ENCODE measurements around the gene VTI1A. TPM values are rescaled to one million over a fixed set of nuclear protein-coding genes. Genes with fewer than 3 reads are reported as not detected.

Gene VTI1A
- total and polyA plus RNA-seq, 2 of the 13 experiments (the other 11 are each of a cell fraction or from before 2014, with no cell fraction given), result 11.7 to 32.7 TPM

DNA sequence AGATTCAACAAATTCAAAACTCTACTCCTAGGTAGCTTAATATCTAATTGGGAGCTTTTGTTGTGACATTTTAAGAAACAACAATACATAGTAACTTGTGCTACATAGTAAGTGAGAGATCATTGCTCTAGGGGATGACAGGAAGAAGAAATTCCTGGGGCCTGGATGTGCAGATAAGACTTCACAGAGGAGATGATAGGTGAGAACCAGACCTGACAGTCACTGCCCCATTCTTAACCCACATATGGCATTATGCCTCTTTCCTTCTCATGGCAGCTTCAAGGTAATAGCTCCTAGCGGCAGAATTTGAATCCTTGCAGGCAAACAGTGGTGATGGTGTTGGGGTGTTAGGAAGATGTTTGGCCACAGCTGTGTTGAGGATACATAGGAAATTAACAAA, 233.6 kb downstream of the VTI1A start:
- Histone ChIP-seq H3K79me2 (ENCODE audit: insufficient read depth, low read length) (no peaks in the 10 kb centered on the region), H3K27ac (ENCODE audit: extremely low read length, insufficient read depth, low read length) (no peak overlapping the region), H3K27me3 (ENCODE audit: control insufficient read depth in 1 of 2, insufficient read depth in 2 of 2, low read length in 2 of 2) (no peaks in the 10 kb centered on the region), H3K4me3 (replicated peaks in 1 of 3; ENCODE audit: insufficient read depth in 1 of 3, low read depth in 2 of 3, low read length in 3 of 3) (no peak overlapping the region), H2AFZ (ENCODE audit: low read length) (no peak overlapping the region), H3K4me2 (ENCODE audit: low read depth, low read length) (no peak overlapping the region), H3K9ac (ENCODE audit: insufficient read depth, low read depth, low read length) (no peak overlapping the region), H3K36me3 (replicated peaks in 1 of 2; ENCODE audit: control insufficient read depth in 1 of 2, insufficient read depth in 2 of 2, low read length in 2 of 2) (0 out of 5 replicates have a peak, but pooled peaks cover 0 to 4% of the 10 kb centered on the region in 2 experiments), H3K4me1 (ENCODE audit: insufficient read depth, low read length) (peaks cover 38% of the 10 kb centered on the region), H4K20me1 (ENCODE audit: insufficient read depth, low read length) (no peaks in the 10 kb centered on the region), H3K9me3 (ENCODE audit: low read length) (no peaks in the 10 kb centered on the region)
- no peak for DNase-seq (ENCODE audit: low spot score)
- ChIA-PET POLR2A (no interaction called here), CTCF (ENCODE audit: low intra/inter-chr PET ratio, low total read pairs) (no interaction called here)
- intact Hi-C loops (cut with micrococcal nuclease; ENCODE audit: unreplicated experiment), result no loop called here
- no TSS peak for BruUV-seq (replicated peaks)
- ATAC-seq, result no peak
- in situ Hi-C loops (cut with HindIII; ENCODE audit: extremely low pct_ligation_motif_present, low pct_unique_long_range_greater_than_20kb), result no loop called here
- WGBS (ENCODE audit: low lambda C conversion rate), result 100% methylated on average over 1 of the region's 1 CpG
- FAIRE-seq, result no peak
- TF ChIP-seq, protein P1, sequence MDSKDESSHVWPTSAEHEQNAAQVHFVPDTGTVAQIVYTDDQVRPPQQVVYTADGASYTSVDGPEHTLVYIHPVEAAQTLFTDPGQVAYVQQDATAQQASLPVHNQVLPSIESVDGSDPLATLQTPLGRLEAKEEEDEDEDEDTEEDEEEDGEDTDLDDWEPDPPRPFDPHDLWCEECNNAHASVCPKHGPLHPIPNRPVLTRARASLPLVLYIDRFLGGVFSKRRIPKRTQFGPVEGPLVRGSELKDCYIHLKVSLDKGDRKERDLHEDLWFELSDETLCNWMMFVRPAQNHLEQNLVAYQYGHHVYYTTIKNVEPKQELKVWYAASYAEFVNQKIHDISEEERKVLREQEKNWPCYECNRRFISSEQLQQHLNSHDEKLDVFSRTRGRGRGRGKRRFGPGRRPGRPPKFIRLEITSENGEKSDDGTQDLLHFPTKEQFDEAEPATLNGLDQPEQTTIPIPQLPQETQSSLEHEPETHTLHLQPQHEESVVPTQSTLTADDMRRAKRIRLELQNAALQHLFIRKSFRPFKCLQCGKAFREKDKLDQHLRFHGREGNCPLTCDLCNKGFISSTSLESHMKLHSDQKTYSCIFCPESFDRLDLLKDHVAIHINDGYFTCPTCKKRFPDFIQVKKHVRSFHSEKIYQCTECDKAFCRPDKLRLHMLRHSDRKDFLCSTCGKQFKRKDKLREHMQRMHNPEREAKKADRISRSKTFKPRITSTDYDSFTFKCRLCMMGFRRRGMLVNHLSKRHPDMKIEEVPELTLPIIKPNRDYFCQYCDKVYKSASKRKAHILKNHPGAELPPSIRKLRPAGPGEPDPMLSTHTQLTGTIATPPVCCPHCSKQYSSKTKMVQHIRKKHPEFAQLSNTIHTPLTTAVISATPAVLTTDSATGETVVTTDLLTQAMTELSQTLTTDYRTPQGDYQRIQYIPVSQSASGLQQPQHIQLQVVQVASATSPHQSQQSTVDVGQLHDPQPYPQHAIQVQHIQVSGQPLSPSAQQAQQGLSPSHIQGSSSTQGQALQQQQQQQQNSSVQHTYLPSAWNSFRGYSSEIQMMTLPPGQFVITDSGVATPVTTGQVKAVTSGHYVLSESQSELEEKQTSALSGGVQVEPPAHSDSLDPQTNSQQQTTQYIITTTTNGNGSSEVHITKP (CRISPR knock-in tag; IDR thresholded peaks at IDR 0.05; ENCODE audit: low read depth), result no peak
- TF ChIP-seq ZNF703 (CRISPR knock-in tag; IDR thresholded peaks at IDR 0.05; ENCODE audit: borderline replicate concordance), result no peak
- no peak for TF ChIP-seq GATAD1 (CRISPR knock-in tag; IDR thresholded peaks at IDR 0.05)
- TF ChIP-seq NR2F1 (CRISPR knock-in tag; IDR thresholded peaks at IDR 0.05), result no peak
- TF ChIP-seq SRSF1 (optimal IDR thresholded peaks at IDR 0.05; ENCODE audit: low read depth, low read length), result no peak
- TF ChIP-seq ZNF256 (CRISPR knock-in tag; conservative IDR thresholded peaks at IDR 0.05), result no peak
- TF ChIP-seq HHEX (CRISPR knock-in tag; IDR thresholded peaks at IDR 0.05), result no peak
- TF ChIP-seq PPARG (CRISPR knock-in tag; conservative IDR thresholded peaks at IDR 0.05), result no peak
- TF ChIP-seq MIXL1 (CRISPR knock-in tag; IDR thresholded peaks at IDR 0.05), result no peak
- TF ChIP-seq KAT8 (CRISPR knock-in tag; IDR thresholded peaks at IDR 0.05), result no peak
- TF ChIP-seq, protein P2, sequence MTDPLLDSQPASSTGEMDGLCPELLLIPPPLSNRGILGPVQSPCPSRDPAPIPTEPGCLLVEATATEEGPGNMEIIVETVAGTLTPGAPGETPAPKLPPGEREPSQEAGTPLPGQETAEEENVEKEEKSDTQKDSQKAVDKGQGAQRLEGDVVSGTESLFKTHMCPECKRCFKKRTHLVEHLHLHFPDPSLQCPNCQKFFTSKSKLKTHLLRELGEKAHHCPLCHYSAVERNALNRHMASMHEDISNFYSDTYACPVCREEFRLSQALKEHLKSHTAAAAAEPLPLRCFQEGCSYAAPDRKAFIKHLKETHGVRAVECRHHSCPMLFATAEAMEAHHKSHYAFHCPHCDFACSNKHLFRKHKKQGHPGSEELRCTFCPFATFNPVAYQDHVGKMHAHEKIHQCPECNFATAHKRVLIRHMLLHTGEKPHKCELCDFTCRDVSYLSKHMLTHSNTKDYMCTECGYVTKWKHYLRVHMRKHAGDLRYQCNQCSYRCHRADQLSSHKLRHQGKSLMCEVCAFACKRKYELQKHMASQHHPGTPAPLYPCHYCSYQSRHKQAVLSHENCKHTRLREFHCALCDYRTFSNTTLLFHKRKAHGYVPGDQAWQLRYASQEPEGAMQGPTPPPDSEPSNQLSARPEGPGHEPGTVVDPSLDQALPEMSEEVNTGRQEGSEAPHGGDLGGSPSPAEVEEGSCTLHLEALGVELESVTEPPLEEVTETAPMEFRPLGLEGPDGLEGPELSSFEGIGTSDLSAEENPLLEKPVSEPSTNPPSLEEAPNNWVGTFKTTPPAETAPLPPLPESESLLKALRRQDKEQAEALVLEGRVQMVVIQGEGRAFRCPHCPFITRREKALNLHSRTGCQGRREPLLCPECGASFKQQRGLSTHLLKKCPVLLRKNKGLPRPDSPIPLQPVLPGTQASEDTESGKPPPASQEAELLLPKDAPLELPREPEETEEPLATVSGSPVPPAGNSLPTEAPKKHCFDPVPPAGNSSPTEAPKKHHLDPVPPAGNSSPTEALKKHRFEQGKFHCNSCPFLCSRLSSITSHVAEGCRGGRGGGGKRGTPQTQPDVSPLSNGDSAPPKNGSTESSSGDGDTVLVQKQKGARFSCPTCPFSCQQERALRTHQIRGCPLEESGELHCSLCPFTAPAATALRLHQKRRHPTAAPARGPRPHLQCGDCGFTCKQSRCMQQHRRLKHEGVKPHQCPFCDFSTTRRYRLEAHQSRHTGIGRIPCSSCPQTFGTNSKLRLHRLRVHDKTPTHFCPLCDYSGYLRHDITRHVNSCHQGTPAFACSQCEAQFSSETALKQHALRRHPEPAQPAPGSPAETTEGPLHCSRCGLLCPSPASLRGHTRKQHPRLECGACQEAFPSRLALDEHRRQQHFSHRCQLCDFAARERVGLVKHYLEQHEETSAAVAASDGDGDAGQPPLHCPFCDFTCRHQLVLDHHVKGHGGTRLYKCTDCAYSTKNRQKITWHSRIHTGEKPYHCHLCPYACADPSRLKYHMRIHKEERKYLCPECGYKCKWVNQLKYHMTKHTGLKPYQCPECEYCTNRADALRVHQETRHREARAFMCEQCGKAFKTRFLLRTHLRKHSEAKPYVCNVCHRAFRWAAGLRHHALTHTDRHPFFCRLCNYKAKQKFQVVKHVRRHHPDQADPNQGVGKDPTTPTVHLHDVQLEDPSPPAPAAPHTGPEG (CRISPR knock-in tag; IDR thresholded peaks at IDR 0.05), result no peak
- TF ChIP-seq, protein P3, sequence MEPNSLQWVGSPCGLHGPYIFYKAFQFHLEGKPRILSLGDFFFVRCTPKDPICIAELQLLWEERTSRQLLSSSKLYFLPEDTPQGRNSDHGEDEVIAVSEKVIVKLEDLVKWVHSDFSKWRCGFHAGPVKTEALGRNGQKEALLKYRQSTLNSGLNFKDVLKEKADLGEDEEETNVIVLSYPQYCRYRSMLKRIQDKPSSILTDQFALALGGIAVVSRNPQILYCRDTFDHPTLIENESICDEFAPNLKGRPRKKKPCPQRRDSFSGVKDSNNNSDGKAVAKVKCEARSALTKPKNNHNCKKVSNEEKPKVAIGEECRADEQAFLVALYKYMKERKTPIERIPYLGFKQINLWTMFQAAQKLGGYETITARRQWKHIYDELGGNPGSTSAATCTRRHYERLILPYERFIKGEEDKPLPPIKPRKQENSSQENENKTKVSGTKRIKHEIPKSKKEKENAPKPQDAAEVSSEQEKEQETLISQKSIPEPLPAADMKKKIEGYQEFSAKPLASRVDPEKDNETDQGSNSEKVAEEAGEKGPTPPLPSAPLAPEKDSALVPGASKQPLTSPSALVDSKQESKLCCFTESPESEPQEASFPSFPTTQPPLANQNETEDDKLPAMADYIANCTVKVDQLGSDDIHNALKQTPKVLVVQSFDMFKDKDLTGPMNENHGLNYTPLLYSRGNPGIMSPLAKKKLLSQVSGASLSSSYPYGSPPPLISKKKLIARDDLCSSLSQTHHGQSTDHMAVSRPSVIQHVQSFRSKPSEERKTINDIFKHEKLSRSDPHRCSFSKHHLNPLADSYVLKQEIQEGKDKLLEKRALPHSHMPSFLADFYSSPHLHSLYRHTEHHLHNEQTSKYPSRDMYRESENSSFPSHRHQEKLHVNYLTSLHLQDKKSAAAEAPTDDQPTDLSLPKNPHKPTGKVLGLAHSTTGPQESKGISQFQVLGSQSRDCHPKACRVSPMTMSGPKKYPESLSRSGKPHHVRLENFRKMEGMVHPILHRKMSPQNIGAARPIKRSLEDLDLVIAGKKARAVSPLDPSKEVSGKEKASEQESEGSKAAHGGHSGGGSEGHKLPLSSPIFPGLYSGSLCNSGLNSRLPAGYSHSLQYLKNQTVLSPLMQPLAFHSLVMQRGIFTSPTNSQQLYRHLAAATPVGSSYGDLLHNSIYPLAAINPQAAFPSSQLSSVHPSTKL (CRISPR knock-in tag; IDR thresholded peaks at IDR 0.05), result no peak

Measured in HepG2 (cell line).